Measurements from ENCODE around the gene BICD1. TPM values are rescaled to one million over a fixed set of nuclear protein-coding genes. Genes with fewer than 3 reads are reported as not detected.

Gene BICD1
- total and polyA plus RNA-seq, 2 experiments from 2014 or later: 59.3 to 83.6 TPM

DNA sequence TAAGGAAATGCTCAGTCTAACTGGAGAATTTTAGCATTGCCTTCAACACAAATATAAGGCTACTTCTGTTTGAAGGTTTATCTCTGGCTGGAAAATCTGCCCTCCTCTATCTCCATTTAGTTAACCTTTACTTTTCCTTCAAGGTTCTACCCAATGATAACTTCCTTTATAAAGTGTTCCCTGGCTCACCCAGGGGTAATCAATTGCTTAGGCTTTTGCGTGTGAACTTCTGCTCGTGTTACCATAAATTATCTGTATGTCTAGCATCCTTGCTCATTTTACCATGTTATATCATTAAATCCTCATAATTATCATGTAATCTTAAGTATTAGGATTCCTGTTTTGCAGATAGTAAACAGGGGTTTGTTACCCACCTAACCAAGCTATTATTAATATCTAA is 178.4 kb downstream of the BICD1 start (continued):
- TF ChIP-seq REST (IDR thresholded peaks at IDR 0.05; ENCODE audit: unreplicated experiment): no peak
- no peak for TF ChIP-seq CTCF (conservative IDR thresholded peaks at IDR 0.05; ENCODE audit: low read depth in 2 of 2)
- TF ChIP-seq ETS1 (IDR thresholded peaks at IDR 0.05): no peak
- no peak for TF ChIP-seq POLR2AphosphoS5 (IDR thresholded peaks at IDR 0.05; ENCODE audit: low read depth)
- TF ChIP-seq CREB1 (CRISPR knock-in tag; IDR thresholded peaks at IDR 0.05; ENCODE audit: low read depth): no peak
- TF ChIP-seq ZNF114 (CRISPR knock-in tag; IDR thresholded peaks at IDR 0.05): no peak
- no peak for TF ChIP-seq JUNB (IDR thresholded peaks at IDR 0.05; ENCODE audit: unreplicated experiment)
- no peak for TF ChIP-seq EZH2phosphoT487 (IDR thresholded peaks at IDR 0.05; ENCODE audit: unreplicated experiment)
- no peak for TF ChIP-seq NANOG (IDR thresholded peaks at IDR 0.05; ENCODE audit: borderline replicate concordance)

DNA sequence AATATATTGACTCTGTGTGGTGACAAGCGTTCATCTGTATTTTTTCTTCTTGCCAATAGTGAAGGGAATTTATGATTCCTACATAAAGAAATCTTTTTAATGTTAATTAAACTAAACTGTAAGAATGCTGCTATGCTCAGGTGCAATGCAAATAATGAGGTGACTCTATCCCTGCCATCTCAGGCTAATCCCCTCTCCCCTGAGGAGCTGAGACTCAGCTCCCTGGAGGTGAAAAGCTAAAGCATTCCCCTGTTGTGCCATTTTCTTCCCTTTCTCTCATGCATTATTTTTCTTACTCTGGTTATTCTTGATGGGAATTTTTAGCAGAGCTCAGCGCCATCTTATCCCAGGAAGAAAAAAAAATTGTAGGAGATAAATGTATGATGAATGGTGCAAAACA is 178.8 kb downstream of the BICD1 start:
- H3K27ac Mint-ChIP-seq: peak overlapping the region; percentile 83
- H3K79me2 ChIP-seq (replicated peaks; ENCODE audit: insufficient read depth): peaks cover 30% of the 10 kb centered on the region
- no peak overlapping the region for H2AFZ ChIP-seq
- peak overlapping the region; percentile 36 for H3K4me2 ChIP-seq
- no peaks in the 10 kb centered on the region for H3K27me3 ChIP-seq (ENCODE audit: insufficient read depth)
- peaks cover 33% of the 10 kb centered on the region for H3K4me1 ChIP-seq (ENCODE audit: insufficient read depth)
- H3K27ac ChIP-seq (ENCODE audit: low read depth): peak overlapping the region; percentile 33
- H3K36me3 Mint-ChIP-seq (ENCODE audit: low read depth): peaks cover 8% of the 10 kb centered on the region
- no peaks in the 10 kb centered on the region for H3K36me3 ChIP-seq (ENCODE audit: insufficient read depth)
- ATAC-seq (peak; percentile 92), DNase-seq (ENCODE audit: low spot score) (peak; percentile 42)
- H3K4me1 Mint-ChIP-seq: peaks cover 23% of the 10 kb centered on the region
- no peaks in the 10 kb centered on the region for H3K27me3 Mint-ChIP-seq (ENCODE audit: insufficient read depth, low read depth, poor library complexity)
- H3K4me3 Mint-ChIP-seq: peak overlapping the region; percentile 2; the same call in 2 of the 3 replicates
- no peaks in the 10 kb centered on the region for H3F3A ChIP-seq (replicated peaks; ENCODE audit: low read depth)
- H3K9me2 ChIP-seq (ENCODE audit: insufficient read depth): no peaks in the 10 kb centered on the region
- no peaks in the 10 kb centered on the region for H4K20me1 ChIP-seq (replicated peaks; ENCODE audit: insufficient read depth)
- H3K4me3 ChIP-seq: no peak overlapping the region
- H3K9me3 Mint-ChIP-seq: peaks cover 3% of the 10 kb centered on the region; the same call in 1 of the 3 replicates
- TF ChIP-seq POLR2AphosphoS5 (IDR thresholded peaks at IDR 0.05; ENCODE audit: low read depth) (no peak), ZNF331 (CRISPR knock-in tag; IDR thresholded peaks at IDR 0.05; ENCODE audit: low read depth) (no peak), CTCF (conservative IDR thresholded peaks at IDR 0.05; ENCODE audit: low read depth in 2 of 2) (no peak), EZH2phosphoT487 (IDR thresholded peaks at IDR 0.05; ENCODE audit: unreplicated experiment) (no peak), CREB1 (CRISPR knock-in tag; IDR thresholded peaks at IDR 0.05; ENCODE audit: low read depth) (no peak), REST (IDR thresholded peaks at IDR 0.05; ENCODE audit: unreplicated experiment) (no peak), ZNF114 (CRISPR knock-in tag; IDR thresholded peaks at IDR 0.05) (no peak), EZH2 (IDR thresholded peaks at IDR 0.05; ENCODE audit: low read depth, unreplicated experiment) (no peak)
